CD14-positive monocyte (primary cell): ENCODE data around the gene NR6A1. TPM values are rescaled to one million over a fixed set of nuclear protein-coding genes. Genes with fewer than 3 reads are reported as not detected.

ENCODE experiments used
- DNase-seq, 3 donors: peaks; one replicate each; pipeline ENCODE4 v3.0.0-alpha.2; 2011 to 2022
- H2AFZ ChIP-seq: 2 replicates; pipeline ENCODE4 v1.6.0; 2012; ENCODE audit warnings: mild to moderate bottlenecking, low read depth, low read length, inconsistent platforms; ENCODE audit not compliant: insufficient read depth, poor library complexity, severe bottlenecking
- H3K27ac ChIP-seq, 2 donors: 1 replicate in 1 of 2; 2 replicates in 1 of 2; pipeline ENCODE4 v1.5.1; 2012 to 2013; ENCODE audit warnings: low read length in 2 of 2, control low read depth in 1 of 2, inconsistent platforms in 1 of 2, low read depth in 1 of 2, mild to moderate bottlenecking in 1 of 2
- H3K27me3 ChIP-seq, 2 donors: one replicate each; pipeline versions ENCODE4 v1.6.0 to v1.6.1; 2011 to 2013; ENCODE audit warnings: low read length in 2 of 2; ENCODE audit not compliant: control insufficient read depth in 2 of 2, insufficient read depth in 2 of 2
- H3K36me3 ChIP-seq, 2 donors: replicated peaks in 1 of 2; 1 replicate in 1 of 2; 2 replicates in 1 of 2; pipeline versions ENCODE4 v1.5.1 to v1.6.1; 2012 to 2013; ENCODE audit warnings: low read length in 2 of 2, control low read depth in 1 of 2, inconsistent platforms in 1 of 2, mild to moderate bottlenecking in 1 of 2; ENCODE audit not compliant: insufficient read depth in 2 of 2, control insufficient read depth in 1 of 2
- H3K4me1 ChIP-seq, 2 donors: 1 replicate in 1 of 2; 2 replicates in 1 of 2; pipeline versions ENCODE4 v1.5.1 to v1.6.1; 2012 to 2013; ENCODE audit warnings: low read length in 2 of 2, control low read depth in 1 of 2, inconsistent platforms in 1 of 2, mild to moderate bottlenecking in 1 of 2, moderate library complexity in 1 of 2; ENCODE audit not compliant: insufficient read depth in 2 of 2, control insufficient read depth in 1 of 2
- H3K4me2 ChIP-seq: replicated peaks from 2 replicates; pipeline ENCODE3; 2012; ENCODE audit warnings: low read length, moderate library complexity, mild to moderate bottlenecking; ENCODE audit not compliant: poor library complexity, severe bottlenecking; ENCODE audit errors: extremely low read depth
- H3K4me3 ChIP-seq, 3 experiments: fragments of 200-600 bp in 1 of 3; sonication (generic) in 1 of 3; replicated peaks in 1 of 3; 1 replicate in 2 of 3; 2 replicates in 1 of 3; pipeline ENCODE4 v1.5.1; 2011 to 2013; ENCODE audit warnings: low read length in 3 of 3, mild to moderate bottlenecking in 3 of 3, control low read depth in 2 of 3, low read depth in 2 of 3, inconsistent platforms in 1 of 3, moderate library complexity in 1 of 3
- H3K79me2 ChIP-seq: 2 replicates; pipeline ENCODE4 v1.6.0; 2012; ENCODE audit warnings: mild to moderate bottlenecking, control low read depth, inconsistent platforms, low read length, moderate library complexity; ENCODE audit not compliant: insufficient read depth
- H3K9ac ChIP-seq: 2 replicates; pipeline ENCODE4 v1.6.0; 2017; ENCODE audit warnings: low read length, mild to moderate bottlenecking; ENCODE audit not compliant: insufficient read depth, poor library complexity, severe bottlenecking
- H3K9me3 ChIP-seq, 2 donors: replicated peaks in 1 of 2; 1 replicate in 1 of 2; 2 replicates in 1 of 2; pipeline versions ENCODE4 v1.5.1 to v1.6.1; 2012 to 2013; ENCODE audit warnings: low read length in 2 of 2, control low read depth in 1 of 2; ENCODE audit not compliant: control insufficient read depth in 1 of 2, insufficient read depth in 1 of 2
- H4K20me1 ChIP-seq: 2 replicates; pipeline ENCODE4 v1.6.0; 2012; ENCODE audit warnings: mild to moderate bottlenecking, low read length, control low read depth, moderate library complexity; ENCODE audit not compliant: insufficient read depth
- H3K27ac Mint-ChIP-seq, 7 donors: one replicate each; pipeline ENCODE4 v1.8.0; 2020; ENCODE audit warnings: mild to moderate bottlenecking in 7 of 7, mixed read lengths in 7 of 7, moderate library complexity in 6 of 7, inconsistent platforms in 2 of 7
- H3K27me3 Mint-ChIP-seq, 3 donors: one replicate each; pipeline ENCODE4 v1.8.0; 2021 to 2022; ENCODE audit warnings: low read depth in 3 of 3, mild to moderate bottlenecking in 3 of 3, mixed read lengths in 3 of 3, moderate library complexity in 3 of 3, inconsistent platforms in 1 of 3
- H3K36me3 Mint-ChIP-seq, 2 donors: one replicate each; pipeline ENCODE4 v1.8.0; 2020; ENCODE audit warnings: mixed read lengths in 2 of 2, inconsistent platforms in 1 of 2, mild to moderate bottlenecking in 1 of 2
- H3K4me1 Mint-ChIP-seq: one replicate; pipeline ENCODE4 v1.8.0; 2020; ENCODE audit warnings: mild to moderate bottlenecking, mixed read lengths
- H3K4me3 Mint-ChIP-seq, 2 donors: one replicate each; pipeline ENCODE4 v1.8.0; 2020; ENCODE audit warnings: mild to moderate bottlenecking in 2 of 2, mixed read lengths in 2 of 2, moderate library complexity in 1 of 2
- H3K9me3 Mint-ChIP-seq, 7 donors: one replicate each; pipeline ENCODE4 v1.8.0; 2020 to 2022; ENCODE audit warnings: mixed read lengths in 7 of 7, mild to moderate bottlenecking in 6 of 7, moderate library complexity in 6 of 7, inconsistent platforms in 2 of 7
- WGBS: methylation state at CpG from one replicate; pipeline ENCODE4 v1.1.5; 2013; ENCODE audit warnings: missing lambda C conversion rate; ENCODE audit not compliant: insufficient coverage; 5-methylcytosine and 5-hydroxymethylcytosine counted together
- intact Hi-C, 2 donors: fragments of 100-400 bp; cut with micrococcal nuclease; formaldehyde crosslinking; loops; one replicate each; pipeline versions ENCODE4 v1.15.0 to v1.15.1; 2023
- polyA plus RNA-seq, 3 donors: library from polyadenylated mRNA; depleted of rRNA in 1 of 3; unstranded in 2 of 3; stranded (reverse) in 1 of 3; fragments of 300-500 nt in 2 of 3; fragments of >200 nt in 1 of 3; fragmentation: Illumina TruSeq in 2 of 3; gene quantifications; 1 replicate in 2 of 3; 2 replicates in 1 of 3; pipeline ENCODE4 v1.2.3, GENCODE V29; 2012 to 2021
- TF ChIP-seq, protein P1 (sequence below): fragments of 200-600 bp; IDR thresholded peaks from one replicate; pipeline ENCODE4 v1.8.0; 2022; ENCODE audit warnings: antibody characterized with exemption, mild to moderate bottlenecking

The NR6A1 gene
- polyA plus RNA-seq, 3 donors, result 0.15 to 2.9 (median 0.28) TPM

DNA sequence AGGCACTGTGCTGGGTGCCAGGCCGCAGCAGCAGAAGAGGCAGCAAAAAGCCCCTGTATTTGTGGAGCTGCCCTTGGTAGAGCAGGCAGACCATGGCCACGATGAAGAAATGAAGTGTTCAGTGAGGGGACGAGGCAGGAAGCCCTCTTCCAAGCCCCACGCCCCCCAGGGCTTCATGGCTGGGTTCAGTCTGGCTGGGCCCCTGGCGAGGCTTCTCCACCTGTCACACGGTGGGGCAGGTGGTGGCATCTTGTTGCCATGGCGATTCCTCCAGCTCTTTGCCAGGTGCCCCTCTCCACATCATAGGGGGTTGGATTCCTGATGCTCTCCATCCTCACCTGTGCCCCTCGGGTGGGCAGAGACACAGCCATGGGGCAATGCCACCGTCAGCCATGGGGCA is 299.4 kb downstream of the NR6A1 start:
- TF ChIP-seq, protein P1, sequence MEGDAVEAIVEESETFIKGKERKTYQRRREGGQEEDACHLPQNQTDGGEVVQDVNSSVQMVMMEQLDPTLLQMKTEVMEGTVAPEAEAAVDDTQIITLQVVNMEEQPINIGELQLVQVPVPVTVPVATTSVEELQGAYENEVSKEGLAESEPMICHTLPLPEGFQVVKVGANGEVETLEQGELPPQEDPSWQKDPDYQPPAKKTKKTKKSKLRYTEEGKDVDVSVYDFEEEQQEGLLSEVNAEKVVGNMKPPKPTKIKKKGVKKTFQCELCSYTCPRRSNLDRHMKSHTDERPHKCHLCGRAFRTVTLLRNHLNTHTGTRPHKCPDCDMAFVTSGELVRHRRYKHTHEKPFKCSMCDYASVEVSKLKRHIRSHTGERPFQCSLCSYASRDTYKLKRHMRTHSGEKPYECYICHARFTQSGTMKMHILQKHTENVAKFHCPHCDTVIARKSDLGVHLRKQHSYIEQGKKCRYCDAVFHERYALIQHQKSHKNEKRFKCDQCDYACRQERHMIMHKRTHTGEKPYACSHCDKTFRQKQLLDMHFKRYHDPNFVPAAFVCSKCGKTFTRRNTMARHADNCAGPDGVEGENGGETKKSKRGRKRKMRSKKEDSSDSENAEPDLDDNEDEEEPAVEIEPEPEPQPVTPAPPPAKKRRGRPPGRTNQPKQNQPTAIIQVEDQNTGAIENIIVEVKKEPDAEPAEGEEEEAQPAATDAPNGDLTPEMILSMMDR, result no peak
- no peak overlapping the region for H3K27ac Mint-ChIP-seq
- Histone ChIP-seq H3K4me1 (peaks cover 10 to 12% of the 10 kb centered on the region in 2 donors), H3K9me3 (no peaks in the 10 kb centered on the region), H3K9ac (no peak overlapping the region), H4K20me1 (no peaks in the 10 kb centered on the region), H3K36me3 (no peaks in the 10 kb centered on the region), H3K27me3 (peaks cover 0 to under 1% of the 10 kb centered on the region in 2 donors), H3K27ac (no peak overlapping the region), H3K4me2 (no peak overlapping the region), H3K79me2 (no peaks in the 10 kb centered on the region), H3K4me3 (no peak overlapping the region), H2AFZ (no peak overlapping the region)
- DNase-seq, result no peak
- peaks cover 1 to 12% (median 4%) of the 10 kb centered on the region in 3 donors for H3K27me3 Mint-ChIP-seq
- WGBS, result 86% methylated on average over 7 of the region's 9 CpGs
- H3K4me1 Mint-ChIP-seq, result peaks cover 13% of the 10 kb centered on the region
- H3K4me3 Mint-ChIP-seq, result no peak overlapping the region
- no peaks in the 10 kb centered on the region for H3K36me3 Mint-ChIP-seq
- intact Hi-C loops, result no loop called here
- H3K9me3 Mint-ChIP-seq, result no peaks in the 10 kb centered on the region

DNA sequence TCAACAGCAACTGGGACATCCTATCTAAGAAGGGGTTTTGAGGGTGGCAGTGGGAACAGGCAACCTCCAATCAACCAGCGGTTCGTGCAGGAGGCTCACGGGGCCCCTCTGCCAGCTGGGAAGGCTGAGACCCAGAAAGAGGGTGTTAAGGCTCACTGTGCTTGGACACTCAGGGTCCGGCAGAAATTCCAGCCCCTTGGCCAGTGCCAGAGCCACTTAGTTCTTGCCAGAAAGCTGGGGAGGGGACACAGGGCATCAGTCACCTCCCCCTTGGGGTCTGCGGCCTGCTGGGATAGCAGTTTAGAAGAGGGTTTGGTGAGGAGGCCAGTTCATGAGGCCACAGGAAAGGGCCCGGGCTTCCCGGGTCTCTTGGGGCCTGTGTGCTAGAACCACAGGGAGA is 300.4 kb downstream of the NR6A1 start:
- no peak for DNase-seq
- H3K4me1 ChIP-seq, result peaks cover 3 to 5% of the 10 kb centered on the region in 2 donors
- no peak overlapping the region for H3K27ac Mint-ChIP-seq
- H3K36me3 ChIP-seq, result no peaks in the 10 kb centered on the region
- H2AFZ ChIP-seq, result no peak overlapping the region
- H4K20me1 ChIP-seq, result no peaks in the 10 kb centered on the region
- no peak overlapping the region for H3K4me2 ChIP-seq
- no peak overlapping the region for H3K4me3 Mint-ChIP-seq
- no peaks in the 10 kb centered on the region for H3K9me3 Mint-ChIP-seq
- H3K4me3 ChIP-seq, result no peak overlapping the region
- no peaks in the 10 kb centered on the region for H3K36me3 Mint-ChIP-seq
- peaks cover 5% of the 10 kb centered on the region for H3K4me1 Mint-ChIP-seq
- 97% methylated on average over 6 of the region's 7 CpGs for whole genome bisulfite sequencing
- intact Hi-C loops, result no loop called here
- H3K79me2 ChIP-seq, result no peaks in the 10 kb centered on the region
- H3K9me3 ChIP-seq, result no peaks in the 10 kb centered on the region
- H3K9ac ChIP-seq, result no peak overlapping the region
- TF ChIP-seq, protein P1, result no peak
- H3K27ac ChIP-seq, result no peak overlapping the region
- H3K27me3 ChIP-seq, result no peaks in the 10 kb centered on the region
- H3K27me3 Mint-ChIP-seq, result peaks cover 2 to 9% (median 2%) of the 10 kb centered on the region in 3 donors
